HG03064 (cell line): ENCODE measurements around the gene EIF4E2.
"Not testable (repeated sequence)": the region's sequence is repeated elsewhere in the genome, so short reads cannot be mapped to it uniquely, and the experiment has no call there.

Source experiments
- ATAC-seq: cut with Tn5 transposase; IDR thresholded peaks from one replicate; pipeline ENCODE4 v1.9.1; 2021; ENCODE audit warnings: low read depth; ENCODE audit not compliant: unreplicated experiment

EIF4E2 gene

GRCh38 chr2:232556426-232556825 is 5.9 kb downstream of the EIF4E2 start:
- ATAC-seq, result no peak

- no peak for ATAC-seq
Observed at GRCh38 chr2:232562515-232563151, 12.1 kb downstream of the EIF4E2 start.

- no peak for ATAC-seq
Observed at GRCh38 chr2:232563580-232563979, 13.1 kb downstream of the EIF4E2 start.

GRCh38 chr2:232567721-232568120 is 17.2 kb downstream of the EIF4E2 start:
- no peak for ATAC-seq

- ATAC-seq, result no peak
Observed at GRCh38 chr2:232568161-232568560, 17.7 kb downstream of the EIF4E2 start.

- ATAC-seq, result no peak
Observed at GRCh38 chr2:232569541-232569940, 19.1 kb downstream of the EIF4E2 start.

GRCh38 chr2:232570481-232570880 is 20.0 kb downstream of the EIF4E2 start:
- not testable (repeated sequence) for ATAC-seq

GRCh38 chr2:232571026-232571474 is 20.6 kb downstream of the EIF4E2 start:
- ATAC-seq, result no peak

GRCh38 chr2:232573042-232573441 is 22.6 kb downstream of the EIF4E2 start:
- no peak for ATAC-seq

GRCh38 chr2:232573771-232574435 is 23.4 kb downstream of the EIF4E2 start:
- no peak for ATAC-seq

GRCh38 chr2:232574674-232575403 is 24.4 kb downstream of the EIF4E2 start:
- ATAC-seq, result no peak

- no peak for ATAC-seq
Observed at GRCh38 chr2:232575404-232575746, 24.9 kb downstream of the EIF4E2 start.

- no peak for ATAC-seq
Observed at GRCh38 chr2:232576995-232577394, 26.5 kb downstream of the EIF4E2 start.

- ATAC-seq, result no peak
Observed at GRCh38 chr2:232577841-232578240, 27.4 kb downstream of the EIF4E2 start.

- no peak for ATAC-seq
Observed at GRCh38 chr2:232578626-232579025, 28.1 kb downstream of the EIF4E2 start.

- no peak for ATAC-seq
Observed at GRCh38 chr2:232580648-232580981, 30.1 kb downstream of the EIF4E2 start.

GRCh38 chr2:232581725-232582124 is 31.2 kb downstream of the EIF4E2 start:
- no peak for ATAC-seq

- no peak for ATAC-seq
Observed at GRCh38 chr2:232584238-232584637, 33.7 kb downstream of the EIF4E2 start.

- ATAC-seq, result no peak
Observed at GRCh38 chr2:232586943-232587505, 36.5 kb downstream of the EIF4E2 start.

GRCh38 chr2:232587512-232587911 is 37.0 kb downstream of the EIF4E2 start:
- ATAC-seq, result no peak

- no peak for ATAC-seq
Observed at GRCh38 chr2:232588031-232588430, 37.5 kb downstream of the EIF4E2 start.
